Mucosa of rectum (tissue), 2 donors: ENCODE measurements around the gene KLLN.
"Not testable (repeated sequence)": the region's sequence is repeated elsewhere in the genome, so short reads cannot be mapped to it uniquely, and the experiment has no call there.

Source experiments
- H3K27ac ChIP-seq, 2 donors: one replicate each; pipeline ENCODE4 v1.7.0; 2013; ENCODE audit warnings: inconsistent platforms in 2 of 2, low read depth in 2 of 2, low read length in 2 of 2
- H3K27me3 ChIP-seq, 2 donors: one replicate each; pipeline ENCODE4 v1.7.0; 2013; ENCODE audit warnings: low read length in 2 of 2; ENCODE audit not compliant: control insufficient read depth in 2 of 2, insufficient read depth in 2 of 2
- H3K36me3 ChIP-seq, 2 donors: one replicate each; pipeline ENCODE4 v1.7.0; 2013; ENCODE audit warnings: low read length in 2 of 2; ENCODE audit not compliant: control insufficient read depth in 2 of 2, insufficient read depth in 2 of 2
- H3K4me1 ChIP-seq, 2 donors: one replicate each; pipeline ENCODE4 v1.7.0; 2013; ENCODE audit warnings: low read length in 2 of 2, mild to moderate bottlenecking in 1 of 2; ENCODE audit not compliant: control insufficient read depth in 2 of 2, insufficient read depth in 2 of 2
- H3K4me3 ChIP-seq, 2 donors: one replicate each; pipeline ENCODE4 v1.7.0; 2013; ENCODE audit warnings: low read length in 2 of 2
- H3K9ac ChIP-seq, 2 donors: one replicate each; pipeline ENCODE4 v1.7.0; 2013; ENCODE audit warnings: low read length in 2 of 2, low read depth in 1 of 2, mild to moderate bottlenecking in 1 of 2
- H3K9me3 ChIP-seq, 2 donors: one replicate each; pipeline ENCODE4 v1.7.0; 2013; ENCODE audit warnings: low read length in 2 of 2; ENCODE audit not compliant: control insufficient read depth in 2 of 2
- donor health status: healthy.
- donor health status: Normal muscosa, but diverticular disease.

KLLN gene

GRCh38 chr10:87881373-87882059 is 18.2 kb upstream of the KLLN start:
- H3K27ac ChIP-seq, H3K27me3 ChIP-seq, H3K9me3 ChIP-seq, H3K4me3 ChIP-seq, H3K4me1 ChIP-seq, H3K9ac ChIP-seq: not testable (repeated sequence)
- H3K36me3 ChIP-seq: peaks cover 17 to 18% of the 10 kb centered on the region in 2 donors

GRCh38 chr10:87880336-87880735 is 17.0 kb upstream of the KLLN start:
- Histone ChIP-seq H3K4me3 (no peak overlapping the region), H3K36me3 (peaks cover 7% of the 10 kb centered on the region in 2 donors), H3K9ac (no peak overlapping the region), H3K9me3 (no peaks in the 10 kb centered on the region), H3K27me3 (no peaks in the 10 kb centered on the region), H3K4me1 (no peaks in the 10 kb centered on the region), H3K27ac (no peak overlapping the region)

GRCh38 chr10:87878664-87879459 is 15.5 kb upstream of the KLLN start:
- H3K27ac ChIP-seq: no peak overlapping the region
- H3K4me3 ChIP-seq: no peak overlapping the region
- no peaks in the 10 kb centered on the region for H3K9me3 ChIP-seq
- peaks cover 3 to 4% of the 10 kb centered on the region in 2 donors for H3K36me3 ChIP-seq
- no peak overlapping the region for H3K9ac ChIP-seq
- no peaks in the 10 kb centered on the region for H3K4me1 ChIP-seq
- H3K27me3 ChIP-seq: no peaks in the 10 kb centered on the region

GRCh38 chr10:87875929-87876571 is 12.7 kb upstream of the KLLN start:
- H3K27ac ChIP-seq: no peak overlapping the region
- no peak overlapping the region for H3K9ac ChIP-seq
- peaks cover 0 to 3% of the 10 kb centered on the region in 2 donors for H3K36me3 ChIP-seq
- no peaks in the 10 kb centered on the region for H3K27me3 ChIP-seq
- H3K4me3 ChIP-seq: no peak overlapping the region
- no peaks in the 10 kb centered on the region for H3K9me3 ChIP-seq
- H3K4me1 ChIP-seq: peaks cover 0 to under 1% of the 10 kb centered on the region in 2 donors

- Histone ChIP-seq H3K36me3 (peaks cover 0 to 3% of the 10 kb centered on the region in 2 donors), H3K4me1 (peaks cover 4 to 8% of the 10 kb centered on the region in 2 donors), H3K4me3 (no peak overlapping the region), H3K27ac (no peak overlapping the region), H3K9ac (no peak overlapping the region), H3K9me3 (no peaks in the 10 kb centered on the region), H3K27me3 (no peaks in the 10 kb centered on the region)
Measured at GRCh38 chr10:87873656-87874055, 10.3 kb upstream of the KLLN start.

- H3K4me1 ChIP-seq: peaks cover 4 to 12% of the 10 kb centered on the region in 2 donors
- H3K36me3 ChIP-seq: no peaks in the 10 kb centered on the region
- H3K4me3 ChIP-seq: no peak overlapping the region
Measured at GRCh38 chr10:87872828-87873227, 9.5 kb upstream of the KLLN start.

GRCh38 chr10:87869773-87870551 is 6.6 kb upstream of the KLLN start:
- Histone ChIP-seq H3K36me3 (no peaks in the 10 kb centered on the region), H3K4me3 (peak overlapping the region in 1 of 2 donors; percentile 14), H3K27ac (no peak overlapping the region), H3K9me3 (no peaks in the 10 kb centered on the region), H3K9ac (no peak overlapping the region), H3K27me3 (no peaks in the 10 kb centered on the region), H3K4me1 (peaks cover 4 to 18% of the 10 kb centered on the region in 2 donors)

More at GRCh38 chr10:87872828-87873227, 9.5 kb upstream of the KLLN start:
- H3K9me3 ChIP-seq: no peaks in the 10 kb centered on the region
- H3K9ac ChIP-seq: no peak overlapping the region
- no peaks in the 10 kb centered on the region for H3K27me3 ChIP-seq
- H3K27ac ChIP-seq: no peak overlapping the region

GRCh38 chr10:87869139-87869538 is 5.8 kb upstream of the KLLN start:
- H3K27me3 ChIP-seq, H3K9ac ChIP-seq, H3K9me3 ChIP-seq, H3K27ac ChIP-seq, H3K36me3 ChIP-seq: not testable (repeated sequence)
- H3K4me3 ChIP-seq: peak overlapping the region in 1 of 2 donors; percentile 92
- H3K4me1 ChIP-seq: peaks cover 4 to 18% of the 10 kb centered on the region in 2 donors

GRCh38 chr10:87868277-87868676 is 4.9 kb upstream of the KLLN start:
- H3K36me3 ChIP-seq: no peaks in the 10 kb centered on the region
- no peak overlapping the region for H3K27ac ChIP-seq
- peak overlapping the region; percentile 91 to 92 for H3K4me3 ChIP-seq
- no peaks in the 10 kb centered on the region for H3K27me3 ChIP-seq
- peaks cover 4 to 18% of the 10 kb centered on the region in 2 donors for H3K4me1 ChIP-seq
- H3K9ac ChIP-seq: peak overlapping the region; percentile 17 to 24
- H3K9me3 ChIP-seq: no peaks in the 10 kb centered on the region
